DOHH2 (cell line): Measurements from ENCODE around the gene KRTAP5-6.

Experiments used
- H3F3A ChIP-seq: fragments of 200-600 bp; sonication (generic), shearing (Covaris generic); 2 replicates; pipeline ENCODE4 v1.6.0; 2016; ENCODE audit warnings: antibody characterized with exemption, mild to moderate bottlenecking; ENCODE audit not compliant: control insufficient read depth, insufficient read depth
- H3K27ac ChIP-seq: fragments of 200-600 bp; sonication (generic); 2 replicates; pipeline ENCODE4 v1.5.1; 2014; ENCODE audit warnings: low read depth, mild to moderate bottlenecking, low read length, moderate library complexity
- H3K27me3 ChIP-seq: fragments of 200-600 bp; sonication (generic); 2 replicates; pipeline ENCODE4 v1.6.1; 2014; ENCODE audit warnings: mild to moderate bottlenecking, low read length, mixed read lengths; ENCODE audit not compliant: control insufficient read depth
- H3K36me3 ChIP-seq: fragments of 200-600 bp; sonication (generic); 2 replicates; pipeline ENCODE4 v1.6.1; 2014; ENCODE audit warnings: mild to moderate bottlenecking, low read length, moderate library complexity, mixed read lengths; ENCODE audit not compliant: control insufficient read depth
- H3K4me1 ChIP-seq: fragments of 200-600 bp; sonication (generic); 2 replicates; pipeline ENCODE4 v1.6.1; 2014; ENCODE audit warnings: mild to moderate bottlenecking, low read length, mixed read lengths; ENCODE audit not compliant: control insufficient read depth
- H3K4me2 ChIP-seq: fragments of 200-600 bp; sonication (generic); 2 replicates; pipeline ENCODE4 v1.6.0; 2014; ENCODE audit warnings: mild to moderate bottlenecking, low read length, moderate library complexity
- H3K4me3 ChIP-seq: fragments of 200-600 bp; sonication (generic); 2 replicates; pipeline ENCODE4 v1.5.1; 2014; ENCODE audit warnings: mild to moderate bottlenecking, low read length, mixed read lengths
- H3K79me2 ChIP-seq: fragments of 200-600 bp; sonication (generic); 2 replicates; pipeline ENCODE4 v1.6.1; 2014; ENCODE audit warnings: mild to moderate bottlenecking, low read length, mixed read lengths; ENCODE audit not compliant: control insufficient read depth
- H3K9me2 ChIP-seq: fragments of 200-600 bp; sonication (generic); replicated peaks from 2 replicates; pipeline ENCODE4 v1.6.1; 2014; ENCODE audit warnings: mild to moderate bottlenecking, low read length, mixed read lengths; ENCODE audit not compliant: control insufficient read depth
- H3K9me3 ChIP-seq: fragments of 200-600 bp; sonication (generic); 2 replicates; pipeline ENCODE4 v1.6.1; 2014; ENCODE audit warnings: antibody characterized with exemption, low read length, mixed read lengths; ENCODE audit not compliant: control insufficient read depth, insufficient read depth
- H4K20me1 ChIP-seq: fragments of 200-600 bp; sonication (generic); 2 replicates; pipeline ENCODE4 v1.6.0; 2014; ENCODE audit warnings: low read depth, mild to moderate bottlenecking, antibody characterized with exemption, low read length, moderate library complexity; ENCODE audit not compliant: control insufficient read depth, insufficient read depth
- EZH2phosphoT487 ChIP-seq: fragments of 200-600 bp; sonication (generic); IDR thresholded peaks from 2 replicates; pipeline ENCODE4 v1.6.1; 2017; ENCODE audit warnings: borderline replicate concordance, mild to moderate bottlenecking, antibody characterized with exemption, low read length, moderate library complexity, mixed read lengths
- TF ChIP-seq, protein P1 (sequence below): fragments of 200-600 bp; sonication (generic); IDR thresholded peaks from one replicate; pipeline ENCODE4 v1.5.1; 2014; ENCODE audit warnings: antibody characterized with exemption, mild to moderate bottlenecking, low read depth, low read length; ENCODE audit not compliant: poor library complexity, severe bottlenecking

The KRTAP5-6 gene

DNA sequence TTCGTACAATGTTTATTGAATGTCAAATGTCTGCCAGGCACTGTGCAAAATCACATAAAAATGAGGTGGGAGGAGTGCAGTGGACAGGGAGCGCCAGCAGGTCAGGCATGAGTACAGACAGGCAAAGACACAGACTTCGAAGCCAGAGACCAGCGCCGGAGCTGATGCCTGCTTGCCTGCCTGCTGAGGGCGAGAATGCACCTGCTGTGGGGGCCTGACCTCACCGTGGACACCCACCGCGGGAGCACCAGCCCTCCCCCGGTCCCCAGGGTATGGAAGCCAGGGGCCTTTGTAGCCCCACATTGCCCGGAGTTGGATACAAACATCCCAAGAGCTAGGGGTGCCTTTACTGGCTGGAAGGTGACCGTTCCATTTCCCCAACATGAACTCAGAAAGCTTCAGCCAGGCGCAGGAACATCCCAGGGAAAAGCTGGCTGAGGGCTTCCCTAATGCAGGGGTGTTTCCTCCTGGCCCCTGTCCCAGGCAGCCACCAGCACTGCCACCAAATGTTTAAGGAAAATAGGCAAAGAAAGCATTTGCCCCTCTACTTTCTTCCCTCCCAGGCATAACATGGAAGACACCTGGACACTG lies 35.5 kb downstream of the KRTAP5-6 start:
- Histone ChIP-seq H3K4me1 (no peaks in the 10 kb centered on the region), H3K4me2 (no peak overlapping the region), H3K4me3 (no peak overlapping the region), H3K36me3 (no peaks in the 10 kb centered on the region), H3K9me3 (peaks cover 15% of the 10 kb centered on the region; the same call in 1 of the 2 replicates), H3K27me3 (no peaks in the 10 kb centered on the region), H4K20me1 (no peaks in the 10 kb centered on the region), H3F3A (no peaks in the 10 kb centered on the region), H3K27ac (no peak overlapping the region), H3K9me2 (no peaks in the 10 kb centered on the region), H3K79me2 (no peaks in the 10 kb centered on the region)
- no peak for TF ChIP-seq EZH2phosphoT487
- TF ChIP-seq, protein P1, sequence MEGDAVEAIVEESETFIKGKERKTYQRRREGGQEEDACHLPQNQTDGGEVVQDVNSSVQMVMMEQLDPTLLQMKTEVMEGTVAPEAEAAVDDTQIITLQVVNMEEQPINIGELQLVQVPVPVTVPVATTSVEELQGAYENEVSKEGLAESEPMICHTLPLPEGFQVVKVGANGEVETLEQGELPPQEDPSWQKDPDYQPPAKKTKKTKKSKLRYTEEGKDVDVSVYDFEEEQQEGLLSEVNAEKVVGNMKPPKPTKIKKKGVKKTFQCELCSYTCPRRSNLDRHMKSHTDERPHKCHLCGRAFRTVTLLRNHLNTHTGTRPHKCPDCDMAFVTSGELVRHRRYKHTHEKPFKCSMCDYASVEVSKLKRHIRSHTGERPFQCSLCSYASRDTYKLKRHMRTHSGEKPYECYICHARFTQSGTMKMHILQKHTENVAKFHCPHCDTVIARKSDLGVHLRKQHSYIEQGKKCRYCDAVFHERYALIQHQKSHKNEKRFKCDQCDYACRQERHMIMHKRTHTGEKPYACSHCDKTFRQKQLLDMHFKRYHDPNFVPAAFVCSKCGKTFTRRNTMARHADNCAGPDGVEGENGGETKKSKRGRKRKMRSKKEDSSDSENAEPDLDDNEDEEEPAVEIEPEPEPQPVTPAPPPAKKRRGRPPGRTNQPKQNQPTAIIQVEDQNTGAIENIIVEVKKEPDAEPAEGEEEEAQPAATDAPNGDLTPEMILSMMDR, result no peak

DNA sequence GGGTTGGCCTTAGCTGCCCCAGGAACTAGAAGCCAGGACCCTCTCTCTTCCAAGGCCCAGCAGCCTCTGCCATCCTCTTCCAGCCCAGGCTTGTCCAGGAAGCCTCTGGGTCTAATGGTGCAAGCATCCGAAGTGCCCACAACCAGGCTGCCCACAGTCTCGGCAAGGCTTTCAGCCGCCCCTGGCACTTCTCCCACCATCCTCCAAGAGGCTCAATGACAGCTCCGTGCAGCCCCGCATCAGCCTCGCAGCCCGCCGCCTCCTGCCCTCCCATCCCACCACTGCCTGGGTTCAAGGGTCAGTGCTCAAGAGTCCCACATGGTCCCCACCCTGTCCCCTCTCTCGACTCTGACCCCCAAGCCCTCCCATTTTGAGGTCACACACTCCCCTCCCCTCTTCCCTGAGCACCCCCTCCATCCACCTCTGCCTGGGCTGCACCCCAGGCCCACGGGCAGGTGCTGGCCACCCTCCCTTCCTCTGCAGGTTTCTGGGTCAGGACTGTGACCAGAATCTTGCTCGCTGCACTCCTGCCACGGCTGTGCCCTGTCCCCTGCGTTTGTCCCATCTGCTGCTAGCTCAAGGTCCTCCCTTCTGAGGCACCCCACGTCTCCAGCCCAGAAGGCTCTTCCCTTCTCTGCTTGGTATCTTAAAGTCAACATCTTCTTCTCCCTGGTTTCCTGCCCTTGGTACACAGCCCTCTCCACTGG lies 36.2 kb downstream of the KRTAP5-6 start:
- H3K4me1 ChIP-seq, result no peaks in the 10 kb centered on the region
- H3K9me3 ChIP-seq, result peaks cover 16% of the 10 kb centered on the region; the same call in 1 of the 2 replicates
- H3K4me2 ChIP-seq, result no peak overlapping the region
- no peaks in the 10 kb centered on the region for H3K9me2 ChIP-seq
- H3K27me3 ChIP-seq, result no peaks in the 10 kb centered on the region
- TF ChIP-seq, protein P1, result no peak
- no peak for TF ChIP-seq EZH2phosphoT487
- no peak overlapping the region for H3K4me3 ChIP-seq
- H4K20me1 ChIP-seq, result no peaks in the 10 kb centered on the region
- H3K36me3 ChIP-seq, result no peaks in the 10 kb centered on the region
- H3F3A ChIP-seq, result no peaks in the 10 kb centered on the region
- no peaks in the 10 kb centered on the region for H3K79me2 ChIP-seq
- no peak overlapping the region for H3K27ac ChIP-seq

DNA sequence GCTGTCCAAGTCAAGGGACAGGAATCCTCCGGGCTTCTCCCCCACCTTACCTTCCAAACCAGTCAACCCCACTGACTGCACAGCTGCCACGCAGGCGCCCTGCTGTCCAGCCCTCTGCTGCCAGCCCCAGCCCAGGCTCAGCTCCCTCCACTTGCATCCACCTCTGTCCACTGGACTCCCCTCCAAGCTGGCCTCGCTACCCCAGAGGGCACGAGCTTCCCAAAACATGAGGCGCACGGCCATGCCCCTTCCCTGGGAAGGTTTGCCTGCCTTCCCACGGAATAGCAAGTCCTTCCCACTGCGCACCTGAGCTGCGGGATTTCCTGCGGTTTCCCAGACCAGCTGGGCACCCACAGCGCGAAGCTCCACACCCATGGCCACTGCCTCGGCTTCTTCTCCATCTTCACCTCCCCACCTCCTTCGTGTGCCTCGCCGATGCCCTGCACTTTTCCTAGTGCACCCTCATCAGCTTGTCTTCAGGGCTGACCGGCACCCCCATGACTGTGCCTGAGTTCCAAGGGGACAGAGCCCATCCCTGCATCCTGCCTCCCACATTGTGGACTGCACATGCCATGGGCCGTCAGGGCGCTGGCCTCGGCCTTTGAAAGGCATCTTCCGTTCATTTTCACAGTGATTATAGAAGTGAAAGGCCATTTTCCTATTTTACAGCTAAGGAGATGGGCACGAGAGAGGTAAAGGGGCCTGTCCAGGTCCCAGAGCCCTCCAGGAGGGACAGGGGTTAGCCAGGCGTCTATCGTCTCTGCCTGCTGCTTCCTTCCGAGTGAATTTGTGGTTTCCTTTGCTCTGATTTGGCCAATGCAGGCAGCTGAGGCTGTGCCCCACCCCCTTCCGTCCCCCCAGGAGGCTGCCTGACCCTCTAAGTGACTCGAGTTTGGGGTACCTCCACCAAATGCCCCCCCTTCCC lies 37.0 kb downstream of the KRTAP5-6 start:
- Histone ChIP-seq H3F3A (no peaks in the 10 kb centered on the region), H3K9me3 (peaks cover 16% of the 10 kb centered on the region; the same call in 1 of the 2 replicates), H3K4me3 (no peak overlapping the region), H3K79me2 (no peaks in the 10 kb centered on the region), H3K36me3 (no peaks in the 10 kb centered on the region), H3K4me1 (no peaks in the 10 kb centered on the region), H3K4me2 (no peak overlapping the region), H3K27ac (no peak overlapping the region), H3K27me3 (no peaks in the 10 kb centered on the region), H3K9me2 (no peaks in the 10 kb centered on the region), H4K20me1 (no peaks in the 10 kb centered on the region)
- TF ChIP-seq, protein P1, result no peak
- no peak for TF ChIP-seq EZH2phosphoT487
